GM12878 (cell line): ENCODE data around the gene TCF20. TPM values are rescaled to one million over a fixed set of nuclear protein-coding genes. Genes with fewer than 3 reads are reported as not detected.

Source experiments
- ATAC-seq: fragments of 200-7000 bp; cut with Tn5 transposase; 3 replicates; pipeline ENCODE4 v1.9.1; 2020; ENCODE audit warnings: mild to moderate bottlenecking, moderate library complexity
- BruUV-seq: library from RNA; stranded (reverse); fragments of 400-500 nt; replicated peaks from 2 replicates; lab custom pipeline; 2021; lab: Mats Ljungman, UMichigan
- CTCF ChIA-PET: fragments of 300-600 bp; sonication (Branson Sonifier 250); formaldehyde crosslinking; extraction: SDS; loops from one replicate; lab custom pipeline; 2021; ENCODE audit warnings: inconsistent platforms; lab: Yijun Ruan, JAX
- POLR2A ChIA-PET: fragments of 350-600 bp; formaldehyde crosslinking; extraction: SDS; loops from one replicate; lab custom pipeline; 2021; ENCODE audit warnings: inconsistent platforms; lab: Charles Lee
- RAD21 ChIA-PET: fragments of 300-600 bp; sonication (Branson Sonifier 250); formaldehyde crosslinking; loops from one replicate; lab custom pipeline; 2023; ENCODE audit warnings: antibody characterized with exemption; ENCODE audit not compliant: unreplicated experiment; lab: Charles Lee
- SMC1A ChIA-PET: fragments of 300-600 bp; sonication (Branson Sonifier 250); formaldehyde crosslinking; loops from one replicate; lab custom pipeline; 2023; ENCODE audit not compliant: unreplicated experiment, uncharacterized antibody; lab: Charles Lee
- DNase-seq: peaks from one replicate; pipeline ENCODE4 v3.0.0-alpha.2; 2011; ENCODE audit warnings: low read depth, low spot score
- FAIRE-seq: peaks from 3 replicates; lab custom pipeline; 2011; peaks lifted over from hg19 to GRCh38; lab: Jason Lieb, UNC
- H2AFZ ChIP-seq: 2 replicates; pipeline ENCODE4 v1.6.0; 2011; ENCODE audit warnings: low read depth, low read length, control low read depth; ENCODE audit not compliant: control insufficient read depth
- H3K27ac ChIP-seq: 2 replicates; pipeline ENCODE4 v1.5.1; 2011; ENCODE audit warnings: control low read depth; ENCODE audit not compliant: control insufficient read depth, insufficient read depth
- H3K27me3 ChIP-seq, 2 experiments: replicated peaks in 1 of 2; 2 replicates each; pipeline versions ENCODE4 v1.6.0 to v1.6.1; 2011; ENCODE audit warnings: low read length in 1 of 2; ENCODE audit not compliant: control insufficient read depth in 2 of 2, insufficient read depth in 2 of 2
- H3K36me3 ChIP-seq, 2 experiments: 2 replicates each; pipeline ENCODE4 v1.5.1; 2011; ENCODE audit warnings: low read length in 1 of 2; ENCODE audit not compliant: control insufficient read depth in 2 of 2, insufficient read depth in 2 of 2
- H3K4me1 ChIP-seq: 2 replicates; pipeline ENCODE4 v1.6.1; 2011; ENCODE audit warnings: mild to moderate bottlenecking, low read length, moderate library complexity, mixed read lengths; ENCODE audit not compliant: control insufficient read depth, insufficient read depth
- H3K4me2 ChIP-seq: 2 replicates; pipeline ENCODE4 v1.6.0; 2011; ENCODE audit warnings: control low read depth; ENCODE audit not compliant: control insufficient read depth, insufficient read depth
- H3K4me3 ChIP-seq: fragments of 200-600 bp; sonication (generic); 2 replicates; pipeline ENCODE4 v1.5.1; 2016
- H3K79me2 ChIP-seq: 2 replicates; pipeline ENCODE4 v1.6.0; 2011; ENCODE audit warnings: low read length; ENCODE audit not compliant: control insufficient read depth, insufficient read depth
- H3K9ac ChIP-seq: 2 replicates; pipeline ENCODE4 v1.8.0; 2011; ENCODE audit warnings: low read length, control low read depth, mixed read lengths; ENCODE audit not compliant: control insufficient read depth, insufficient read depth
- H3K9me3 ChIP-seq: replicated peaks from 3 replicates; pipeline ENCODE4 v1.5.1; 2011; ENCODE audit warnings: mild to moderate bottlenecking, low read length; ENCODE audit not compliant: control insufficient read depth, insufficient read depth
- H4K20me1 ChIP-seq: 2 replicates; pipeline ENCODE4 v1.6.0; 2011; ENCODE audit not compliant: control insufficient read depth, insufficient read depth
- ATF7 ChIP-seq: fragments of 450-650 bp; IDR thresholded peaks from 2 replicates; pipeline ENCODE4 v1.6.1; 2016; ENCODE audit warnings: low read depth, mild to moderate bottlenecking
- CHD2 ChIP-seq: IDR thresholded peaks from 2 replicates; pipeline ENCODE4 v1.6.1; 2011; ENCODE audit warnings: low read depth, low read length, improper control_type of control experiment, borderline replicate concordance
- ELK1 ChIP-seq: IDR thresholded peaks from 2 replicates; pipeline ENCODE4 v1.6.1; 2012; ENCODE audit warnings: low read depth, low read length, improper control_type of control experiment
- EP300 ChIP-seq, 2 experiments: fragments of 150-350 bp in 1 of 2; IDR thresholded peaks; 2 replicates each; pipeline ENCODE4 v1.6.1; 2011 to 2012; ENCODE audit warnings: low read depth in 2 of 2, low read length in 2 of 2, borderline replicate concordance in 1 of 2, improper control_type of control experiment in 1 of 2, inconsistent platforms in 1 of 2; ENCODE audit not compliant: control insufficient read depth in 1 of 2
- FOXK2 ChIP-seq: fragments of 450-650 bp; IDR thresholded peaks from 2 replicates; pipeline ENCODE4 v1.6.1; 2017; ENCODE audit warnings: mild to moderate bottlenecking, moderate library complexity
- MYC ChIP-seq: IDR thresholded peaks from 2 replicates; pipeline ENCODE4 v1.6.1; 2011; ENCODE audit warnings: mild to moderate bottlenecking, low read length, moderate library complexity, inconsistent platforms; ENCODE audit not compliant: insufficient read depth, insufficient replicate concordance, insufficient read length, severe bottlenecking
- NRF1 ChIP-seq: conservative IDR thresholded peaks from 2 replicates; pipeline ENCODE4 v1.6.1; 2011; ENCODE audit warnings: mild to moderate bottlenecking, low read depth, low read length, improper control_type of control experiment
- POLR2A ChIP-seq: IDR thresholded peaks from 2 replicates; pipeline ENCODE4 v1.6.1; 2011; ENCODE audit warnings: low read depth, mild to moderate bottlenecking, low read length
- PRDM15 ChIP-seq: fragments of 450-650 bp; formaldehyde crosslinking; IDR thresholded peaks from 2 replicates; pipeline ENCODE4 v1.4.0; 2020; ENCODE audit warnings: mild to moderate bottlenecking, moderate library complexity
- TCF7 ChIP-seq: IDR thresholded peaks from 2 replicates; pipeline ENCODE4 v1.6.1; 2014; ENCODE audit warnings: antibody characterized with exemption, borderline replicate concordance
- ZBTB4 ChIP-seq: fragments of 450-650 bp; formaldehyde crosslinking; IDR thresholded peaks from 2 replicates; pipeline ENCODE4 v1.4.0; 2022; ENCODE audit warnings: mild to moderate bottlenecking, moderate library complexity
- WGBS: methylation state at CpG from one replicate; pipeline ENCODE4 v1.1.6; 2016; ENCODE audit warnings: low lambda C conversion rate; ENCODE audit not compliant: insufficient replicate concordance, insufficient coverage; ENCODE audit errors: missing lambda C conversion rate; 5-methylcytosine and 5-hydroxymethylcytosine counted together
- in situ Hi-C: fragments of 300-500 bp; cut with MboI; formaldehyde crosslinking; loops from 9 replicates; pipeline ENCODE4 v1.14.3; 2018; ENCODE audit warnings: mixed read lengths
- intact Hi-C: fragments of 100-400 bp; cut with micrococcal nuclease; formaldehyde crosslinking; loops from one replicate; pipeline ENCODE4 v1.14.2; 2022; ENCODE audit not compliant: unreplicated experiment
- polyA plus RNA-seq, 11 experiments: library from polyadenylated mRNA; depleted of rRNA in 4 of 11; unstranded in 6 of 11; stranded (reverse) in 5 of 11; fragments of >200 nt; fragmentation: Nextera tagmentation in 4 of 11; fragmentation: Illumina TruSeq in 1 of 11; extraction: Ambion mirVana in 4 of 11; extraction: Trizol in 1 of 11; gene quantifications; 1 replicate in 1 of 11; 2 replicates in 10 of 11; pipeline versions ENCODE4 v1.2.1 to v1.2.3, GENCODE V29; 2011 to 2016; ENCODE audit warnings: inconsistent platforms in 2 of 11, missing spikeins in 2 of 11, low read depth in 1 of 11
- total RNA-seq, 4 experiments: library from RNA; depleted of rRNA in 3 of 4; stranded (reverse); fragments of >200 nt in 3 of 4; fragmentation: Illumina TruSeq in 1 of 4; extraction: Trizol in 1 of 4; gene quantifications; 2 replicates each; pipeline versions ENCODE4 v1.2.1 to v1.2.3, GENCODE V29; 2013 to 2021
- TF ChIP-seq, protein P1 (sequence below): fragments of 450-650 bp; IDR thresholded peaks from 2 replicates; pipeline ENCODE4 v1.6.1; 2017; ENCODE audit warnings: mild to moderate bottlenecking

TCF20 gene
- total and polyA plus RNA-seq, 10 of the 15 experiments (the other 5 are each of a cell fraction or from before 2014, with no cell fraction given) = 0.64 to 52.9 (median 22.6) TPM

- POLR2A ChIA-PET = interaction anchor here (0.9 kb wide), 1 partner anchor 104 kb away, joined by 4 read pairs; no protein-coding TSS in a partner anchor
- TF ChIP-seq MYC = no peak
- TF ChIP-seq POLR2A = no peak
- TF ChIP-seq TCF7 = no peak
- no peak for TF ChIP-seq PRDM15
- TF ChIP-seq, protein P1, sequence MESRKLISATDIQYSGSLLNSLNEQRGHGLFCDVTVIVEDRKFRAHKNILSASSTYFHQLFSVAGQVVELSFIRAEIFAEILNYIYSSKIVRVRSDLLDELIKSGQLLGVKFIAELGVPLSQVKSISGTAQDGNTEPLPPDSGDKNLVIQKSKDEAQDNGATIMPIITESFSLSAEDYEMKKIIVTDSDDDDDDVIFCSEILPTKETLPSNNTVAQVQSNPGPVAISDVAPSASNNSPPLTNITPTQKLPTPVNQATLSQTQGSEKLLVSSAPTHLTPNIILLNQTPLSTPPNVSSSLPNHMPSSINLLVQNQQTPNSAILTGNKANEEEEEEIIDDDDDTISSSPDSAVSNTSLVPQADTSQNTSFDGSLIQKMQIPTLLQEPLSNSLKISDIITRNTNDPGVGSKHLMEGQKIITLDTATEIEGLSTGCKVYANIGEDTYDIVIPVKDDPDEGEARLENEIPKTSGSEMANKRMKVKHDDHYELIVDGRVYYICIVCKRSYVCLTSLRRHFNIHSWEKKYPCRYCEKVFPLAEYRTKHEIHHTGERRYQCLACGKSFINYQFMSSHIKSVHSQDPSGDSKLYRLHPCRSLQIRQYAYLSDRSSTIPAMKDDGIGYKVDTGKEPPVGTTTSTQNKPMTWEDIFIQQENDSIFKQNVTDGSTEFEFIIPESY = no peak
- TF ChIP-seq EP300 (IDR thresholded peaks at IDR 0.05; ENCODE audit: borderline replicate concordance in 1 of 2, control insufficient read depth in 1 of 2, low read depth in 2 of 2, low read length in 2 of 2) = no peak
- no peak for TF ChIP-seq ATF7
- no peak for TF ChIP-seq ELK1
- TF ChIP-seq ZBTB4 = no peak
- TF ChIP-seq NRF1 = no peak
- TF ChIP-seq FOXK2 = no peak
- TF ChIP-seq CHD2 = no peak
These were observed 33.2 kb upstream of the TCF20 start for GRCh38 chr22:42303396-42304323.

More at GRCh38 chr22:42303396-42304323, 33.2 kb upstream of the TCF20 start:
- Histone ChIP-seq H3K27ac (no peak overlapping the region), H3K9ac (no peak overlapping the region), H2AFZ (no peak overlapping the region), H3K27me3 (no peaks in the 10 kb centered on the region; a peak in 1 of 4 replicates), H4K20me1 (no peaks in the 10 kb centered on the region), H3K4me1 (peaks cover 22% of the 10 kb centered on the region), H3K36me3 (no peaks in the 10 kb centered on the region), H3K4me3 (no peak overlapping the region), H3K79me2 (no peaks in the 10 kb centered on the region), H3K4me2 (no peak overlapping the region), H3K9me3 (no peaks in the 10 kb centered on the region)
- CTCF ChIA-PET = no interaction called here
- SMC1A ChIA-PET = no interaction called here
- DNase-seq = no peak
- in situ Hi-C loops = no loop called here
- intact Hi-C loops = no loop called here
- ATAC-seq = no peak
- no peak for FAIRE-seq
- 15% methylated on average over 20 of the region's 21 CpGs for WGBS
- no TSS peak for BruUV-seq
- RAD21 ChIA-PET = interaction anchor here (0.6 kb wide), 1 partner anchor 26 kb away, joined by 3 read pairs; no protein-coding TSS in a partner anchor
